Stimulated activated naive CD8-positive, alpha-beta T cell treated with anti-CD3 and anti-CD28 coated beads, Interleukin-15, amount 100 ng/mL, for 72 hours (primary cell): ENCODE measurements around the gene HPN.
"Not testable (repeated sequence)": the region's sequence is repeated elsewhere in the genome, so short reads cannot be mapped to it uniquely, and the experiment has no call there.

ENCODE experiments used
- ATAC-seq: fragments of 150-1000 bp; cut with Tn5 transposase; 2 replicates; pipeline ENCODE4 v1.10.0; 2021; ENCODE audit warnings: mild to moderate bottlenecking, moderate library complexity
- DNase-seq, 2 donors: peaks; one replicate each; pipeline ENCODE4 v3.0.0; 2021 to 2022
- H3K27ac Mint-ChIP-seq, 2 donors: one replicate each; pipeline ENCODE4 v1.8.0; 2022; ENCODE audit warnings: mild to moderate bottlenecking in 2 of 2, mixed read lengths in 2 of 2, moderate library complexity in 2 of 2
- H3K27me3 Mint-ChIP-seq: one replicate; pipeline ENCODE4 v1.8.0; 2022; ENCODE audit warnings: mixed read lengths
- H3K4me1 Mint-ChIP-seq: one replicate; pipeline ENCODE4 v1.8.0; 2022; ENCODE audit warnings: mild to moderate bottlenecking, mixed read lengths
- H3K4me3 Mint-ChIP-seq, 2 donors: one replicate each; pipeline ENCODE4 v1.8.0; 2022; ENCODE audit warnings: mild to moderate bottlenecking in 2 of 2, mixed read lengths in 2 of 2, moderate library complexity in 1 of 2
- H3K9me3 Mint-ChIP-seq, 2 donors: one replicate each; pipeline ENCODE4 v1.8.0; 2022; ENCODE audit warnings: mixed read lengths in 2 of 2

HPN gene

DNA sequence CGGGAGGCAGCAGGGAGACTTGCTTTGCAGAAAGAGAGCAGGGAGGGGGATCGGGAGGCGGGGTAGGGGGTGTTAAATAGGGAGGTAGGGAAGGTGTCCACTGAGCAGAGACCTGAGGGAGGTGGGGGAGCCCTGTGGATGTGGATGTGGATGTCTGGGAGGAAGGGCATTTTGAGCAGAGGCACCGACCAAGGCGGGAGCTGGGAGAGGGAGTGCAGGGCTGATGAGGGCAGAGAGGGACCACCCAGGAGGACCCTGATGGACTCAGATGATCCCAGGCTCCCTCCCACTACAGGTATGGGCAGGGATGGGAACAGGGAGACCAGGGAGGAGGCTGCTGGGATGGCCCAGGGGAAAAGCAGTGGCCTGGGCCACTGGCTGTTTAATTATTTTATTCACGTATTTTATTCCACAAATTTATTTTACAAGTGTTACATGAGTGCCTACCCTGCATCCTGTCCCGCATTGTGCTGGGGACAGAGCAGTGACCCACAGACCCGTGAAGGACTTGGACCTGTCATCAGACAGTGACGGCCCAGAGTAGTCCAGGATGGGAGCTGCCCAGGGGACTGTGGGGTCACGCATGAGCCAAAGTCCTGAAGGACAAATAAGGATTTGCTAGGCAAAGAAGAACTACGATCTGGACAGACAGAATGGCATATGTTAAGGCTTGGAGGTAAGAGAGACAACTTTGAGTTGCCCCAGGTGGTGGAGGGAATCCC is 36.1 kb upstream of the HPN start:
- no peak for ATAC-seq
- peak overlapping the region in 1 of 2 donors; percentile 70 for H3K27ac Mint-ChIP-seq
- H3K4me1 Mint-ChIP-seq = peaks cover 83% of the 10 kb centered on the region
- no peaks in the 10 kb centered on the region for H3K9me3 Mint-ChIP-seq
- no peak for DNase-seq
- H3K4me3 Mint-ChIP-seq = peak overlapping the region in 1 of 2 donors; percentile 18
- H3K27me3 Mint-ChIP-seq = no peaks in the 10 kb centered on the region

DNA sequence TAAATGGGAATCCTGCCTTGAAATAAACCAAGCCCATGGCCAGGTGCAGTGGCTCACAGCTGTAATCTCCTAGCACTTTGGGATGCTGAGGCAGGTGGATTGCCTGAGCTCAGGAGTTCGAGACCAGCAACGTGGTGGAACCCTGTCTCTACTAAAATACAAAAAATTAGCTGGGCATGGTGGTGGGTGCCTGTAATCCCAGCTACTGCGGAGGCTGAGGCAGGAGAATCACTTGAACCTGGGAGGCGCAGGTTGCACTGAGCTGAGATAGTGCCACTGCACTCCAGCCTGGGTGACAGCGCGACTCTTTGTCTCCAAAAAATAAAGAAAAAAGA is 35.5 kb upstream of the HPN start:
- peaks cover 88% of the 10 kb centered on the region for H3K4me1 Mint-ChIP-seq
- H3K4me3 Mint-ChIP-seq, H3K27me3 Mint-ChIP-seq, DNase-seq, H3K27ac Mint-ChIP-seq, H3K9me3 Mint-ChIP-seq, ATAC-seq: not testable (repeated sequence)

DNA sequence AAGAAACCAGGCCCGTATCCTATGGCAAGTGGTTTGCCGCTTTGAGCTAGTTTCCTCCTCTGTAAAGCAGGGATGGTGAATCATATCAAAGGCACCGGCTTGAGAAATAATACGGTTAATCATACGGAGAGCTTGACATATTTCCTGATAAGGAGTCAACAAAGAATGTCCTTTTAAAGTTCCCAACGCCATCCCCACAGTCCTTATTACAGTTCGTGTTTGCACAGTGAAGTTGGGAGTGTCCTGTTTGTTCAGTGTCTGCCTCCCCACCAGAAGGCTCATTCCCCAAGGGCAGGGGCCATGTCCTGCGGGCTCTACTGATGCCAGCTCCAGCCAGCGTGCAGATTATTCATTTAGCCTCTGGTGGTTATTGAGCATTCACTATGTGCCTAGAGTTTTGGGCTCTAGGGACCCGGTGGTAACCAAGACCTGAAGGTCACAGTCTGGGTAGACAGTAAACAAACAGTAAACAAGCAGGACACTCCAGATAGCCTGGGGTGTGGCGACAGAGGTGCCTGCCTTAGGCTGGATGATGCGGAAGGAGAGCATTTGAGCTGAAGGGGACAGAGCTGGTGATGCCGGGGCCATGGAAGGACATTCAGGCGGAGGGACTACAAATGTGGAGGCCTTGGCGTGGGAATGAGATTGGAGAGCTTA is 35.1 kb upstream of the HPN start:
- H3K4me1 Mint-ChIP-seq = peaks cover 88% of the 10 kb centered on the region
- no peak for ATAC-seq
- DNase-seq = no peak
- no peaks in the 10 kb centered on the region for H3K27me3 Mint-ChIP-seq
- H3K9me3 Mint-ChIP-seq = no peaks in the 10 kb centered on the region
- peak overlapping the region; percentile 0 to 41 for H3K27ac Mint-ChIP-seq
- no peak overlapping the region for H3K4me3 Mint-ChIP-seq

DNA sequence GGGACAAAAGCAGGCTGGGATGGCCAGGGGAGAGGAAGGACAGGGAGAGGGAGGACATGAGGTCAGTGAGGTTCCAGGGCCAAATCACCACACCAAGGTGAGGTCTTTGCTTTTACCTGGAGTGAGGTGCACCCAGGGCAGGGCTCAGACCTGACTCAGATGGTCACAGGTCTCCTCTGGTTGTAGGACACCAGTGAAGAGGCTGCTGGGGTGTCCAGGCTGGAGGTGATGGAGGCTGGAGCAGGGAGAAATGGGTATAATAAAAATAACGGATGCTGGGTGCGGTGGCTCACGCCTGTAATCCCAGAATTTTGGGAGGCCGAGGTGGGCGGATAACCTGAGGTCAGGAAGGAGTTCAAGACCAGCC is 34.5 kb upstream of the HPN start:
- H3K9me3 Mint-ChIP-seq = no peaks in the 10 kb centered on the region
- H3K27ac Mint-ChIP-seq = no peak overlapping the region
- H3K4me1 Mint-ChIP-seq = peaks cover 88% of the 10 kb centered on the region
- ATAC-seq (no peak), DNase-seq (no peak)
- H3K4me3 Mint-ChIP-seq = no peak overlapping the region
- no peaks in the 10 kb centered on the region for H3K27me3 Mint-ChIP-seq

DNA sequence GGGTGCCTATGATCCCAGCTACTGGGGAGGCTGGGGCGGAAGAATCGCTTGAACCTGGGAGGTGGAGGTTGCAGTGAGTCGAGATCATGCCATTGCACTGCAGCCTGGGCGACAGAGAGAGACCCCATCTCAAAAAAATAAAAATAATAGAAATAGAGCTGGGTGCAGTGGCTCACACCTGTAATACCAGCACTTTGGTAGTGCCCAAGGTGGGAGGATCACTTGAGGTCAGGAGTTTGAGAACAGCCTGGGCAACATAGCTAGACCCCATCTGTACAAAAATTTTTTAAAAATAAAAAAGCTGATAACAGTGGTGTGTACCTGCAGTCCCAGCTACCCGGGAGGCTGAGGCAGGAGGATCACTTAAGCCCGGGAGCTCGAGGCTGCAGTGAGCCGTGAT is 34.1 kb upstream of the HPN start:
- peaks cover 88% of the 10 kb centered on the region for H3K4me1 Mint-ChIP-seq
- peak overlapping the region in 1 of 2 donors; percentile 34 for H3K27ac Mint-ChIP-seq

DNA sequence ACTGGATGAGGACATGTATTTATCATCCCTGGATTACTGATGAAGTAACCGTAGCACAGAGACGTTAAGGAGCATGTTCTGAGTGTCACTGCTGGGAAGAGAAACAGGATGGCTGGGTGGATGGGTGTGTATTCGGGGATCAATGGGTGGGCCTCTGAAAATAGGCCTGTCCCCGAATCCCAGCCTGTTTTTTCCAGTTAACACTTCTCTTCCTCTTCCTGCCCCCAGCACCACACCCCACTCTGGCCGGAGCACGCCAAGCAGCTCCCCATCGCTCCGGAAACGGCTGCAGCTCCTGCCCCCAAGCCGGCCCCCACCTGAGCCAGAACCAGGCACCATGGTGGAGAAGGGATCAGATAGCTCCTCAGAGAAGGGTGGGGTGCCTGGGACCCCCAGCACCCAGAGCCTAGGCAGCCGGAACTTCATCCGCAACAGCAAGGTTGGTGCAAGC is 32.6 kb upstream of the HPN start:
- peak overlapping the region; percentile 33 to 85 for H3K27ac Mint-ChIP-seq
- peaks cover 88% of the 10 kb centered on the region for H3K4me1 Mint-ChIP-seq
- no peaks in the 10 kb centered on the region for H3K27me3 Mint-ChIP-seq
- DNase-seq = no peak
- no peaks in the 10 kb centered on the region for H3K9me3 Mint-ChIP-seq
- H3K4me3 Mint-ChIP-seq = no peak overlapping the region
- ATAC-seq = no peak

More for the DNA sequence above, 34.1 kb upstream of the HPN start:
- H3K9me3 Mint-ChIP-seq, DNase-seq, ATAC-seq, H3K4me3 Mint-ChIP-seq, H3K27me3 Mint-ChIP-seq: not testable (repeated sequence)

DNA sequence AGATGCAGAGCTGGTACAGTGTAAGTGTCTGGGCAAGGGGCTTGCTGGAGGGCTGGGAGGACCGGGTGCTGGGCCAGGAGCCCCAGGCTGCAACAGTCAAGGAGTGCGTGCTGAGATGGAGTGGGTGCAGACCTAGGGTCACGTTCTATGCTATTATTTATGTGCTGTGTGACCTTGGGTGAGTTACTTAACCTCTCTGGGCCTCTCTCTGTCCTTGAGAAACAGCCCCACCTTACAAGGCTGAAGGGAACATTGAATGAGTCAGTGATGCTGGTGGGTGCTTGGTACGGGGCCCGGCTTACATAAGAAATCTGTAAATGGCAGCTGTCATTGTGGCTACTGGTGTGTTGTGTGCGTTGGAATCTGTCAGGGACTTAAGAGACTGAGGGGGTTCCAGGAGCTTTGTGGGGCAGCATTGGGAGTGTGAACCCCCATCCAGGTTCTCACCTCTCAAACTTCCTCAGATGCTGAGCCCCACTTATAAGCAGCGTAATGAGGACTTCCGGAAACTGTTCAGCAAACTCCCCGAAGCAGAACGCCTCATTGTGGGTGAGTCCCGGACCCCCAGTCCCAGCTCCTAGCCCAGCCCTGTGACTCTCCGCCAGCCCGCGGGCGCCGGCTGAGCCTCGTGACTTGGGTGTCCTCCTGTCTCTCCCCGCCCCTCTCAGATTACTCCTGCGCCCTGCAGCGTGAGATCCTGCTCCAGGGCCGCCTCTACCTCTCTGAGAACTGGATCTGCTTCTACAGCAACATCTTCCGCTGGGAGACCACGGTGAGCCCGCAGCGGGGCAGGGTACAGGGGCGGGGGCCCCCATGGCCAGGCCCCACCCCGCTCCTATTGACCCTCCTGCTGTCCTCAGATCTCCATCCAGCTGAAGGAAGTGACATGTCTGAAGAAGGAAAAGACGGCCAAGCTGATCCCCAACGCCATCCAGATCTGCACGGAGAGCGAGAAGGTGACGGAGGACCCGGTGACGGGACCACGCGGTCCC is 31.8 kb upstream of the HPN start:
- DNase-seq = no peak
- no peak overlapping the region for H3K4me3 Mint-ChIP-seq
- peak overlapping the region; percentile 33 to 37 for H3K27ac Mint-ChIP-seq
- ATAC-seq = no peak
- H3K9me3 Mint-ChIP-seq = no peaks in the 10 kb centered on the region
- H3K4me1 Mint-ChIP-seq = peaks cover 88% of the 10 kb centered on the region
- H3K27me3 Mint-ChIP-seq = no peaks in the 10 kb centered on the region

DNA sequence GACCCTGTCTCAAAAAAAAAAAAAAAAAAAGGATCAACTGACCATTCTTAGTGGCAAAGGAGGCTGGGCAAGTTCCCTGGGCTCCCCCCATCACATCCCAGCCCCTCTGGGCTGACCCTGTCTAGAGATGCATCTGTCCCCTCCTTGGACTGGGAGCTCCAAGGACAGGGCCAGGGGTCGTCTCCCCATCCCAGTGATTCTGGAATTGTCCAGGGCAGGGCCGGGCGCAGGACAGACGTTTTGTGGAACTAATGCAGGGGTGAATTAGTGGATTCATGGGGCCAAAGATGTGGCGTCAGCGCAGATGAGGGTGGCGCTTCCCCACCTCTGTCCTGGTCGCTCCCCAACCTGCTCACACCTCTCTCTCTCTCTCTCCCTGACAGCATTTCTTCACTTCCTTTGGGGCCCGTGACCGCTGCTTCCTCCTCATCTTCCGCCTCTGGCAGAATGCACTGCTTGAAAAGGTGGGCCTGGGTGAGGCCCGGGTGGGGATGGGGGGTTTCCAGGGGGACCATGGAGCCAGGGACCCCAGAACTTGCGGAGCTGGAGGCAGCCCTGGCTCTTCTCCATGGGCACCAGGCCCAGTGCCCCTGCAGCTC is 30.3 kb upstream of the HPN start:
- ATAC-seq = peak; percentile 25
- Mint-ChIP-seq H3K4me3 (peak overlapping the region; percentile 48 to 63), H3K27ac (peak overlapping the region; percentile 7 to 71), H3K27me3 (no peaks in the 10 kb centered on the region), H3K9me3 (no peaks in the 10 kb centered on the region), H3K4me1 (peaks cover 77% of the 10 kb centered on the region)
- DNase-seq = no peak

DNA sequence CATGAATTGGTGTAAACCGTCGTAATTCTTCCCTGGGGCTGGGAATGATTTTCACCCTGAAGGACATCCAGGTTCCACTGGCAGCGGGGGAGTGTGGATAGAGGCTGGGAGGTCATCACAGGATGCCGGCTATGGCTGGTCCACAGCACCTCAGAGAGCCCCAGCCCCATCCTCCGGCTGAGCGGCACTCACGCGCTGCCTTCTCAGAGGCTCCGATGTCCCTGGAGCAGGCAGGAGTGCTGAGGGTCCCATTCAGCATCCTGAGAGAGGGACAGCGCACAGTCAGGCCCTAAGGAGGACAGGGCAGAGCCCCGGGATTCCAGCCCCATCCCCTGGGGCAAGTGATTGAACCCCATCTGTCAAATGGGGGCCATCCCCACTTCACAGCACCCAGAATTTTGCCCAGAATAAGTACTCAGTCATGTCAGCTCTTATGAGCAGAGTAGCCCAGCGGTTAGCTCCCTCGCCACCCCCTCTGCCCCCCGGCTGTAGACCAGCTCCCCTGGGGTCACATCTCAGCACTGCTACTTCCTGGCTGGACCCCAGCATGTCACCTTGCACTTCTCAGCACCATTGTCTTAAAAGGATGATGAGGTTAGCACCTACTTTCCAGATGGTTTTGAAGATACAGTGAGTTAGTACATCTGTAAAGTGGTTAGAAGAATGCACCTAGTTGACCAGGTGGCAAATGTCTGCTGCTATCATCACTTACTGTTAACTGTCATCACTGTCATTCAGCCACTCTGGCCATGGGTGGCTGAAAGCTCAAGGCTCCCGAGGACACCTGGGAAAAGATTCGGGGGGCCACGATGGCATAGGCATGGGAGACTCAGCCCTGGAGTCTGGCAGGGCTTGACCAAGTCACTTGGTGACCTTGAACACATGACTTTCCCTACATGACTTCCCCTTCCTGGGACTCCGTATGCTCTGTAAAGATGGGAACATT is 29.5 kb upstream of the HPN start:
- no peaks in the 10 kb centered on the region for H3K27me3 Mint-ChIP-seq
- no peak for DNase-seq
- H3K4me3 Mint-ChIP-seq = peak overlapping the region; percentile 30 to 85
- ATAC-seq = no peak
- H3K4me1 Mint-ChIP-seq = peaks cover 68% of the 10 kb centered on the region
- H3K27ac Mint-ChIP-seq = peak overlapping the region in 1 of 2 donors; percentile 86
- H3K9me3 Mint-ChIP-seq = no peaks in the 10 kb centered on the region

DNA sequence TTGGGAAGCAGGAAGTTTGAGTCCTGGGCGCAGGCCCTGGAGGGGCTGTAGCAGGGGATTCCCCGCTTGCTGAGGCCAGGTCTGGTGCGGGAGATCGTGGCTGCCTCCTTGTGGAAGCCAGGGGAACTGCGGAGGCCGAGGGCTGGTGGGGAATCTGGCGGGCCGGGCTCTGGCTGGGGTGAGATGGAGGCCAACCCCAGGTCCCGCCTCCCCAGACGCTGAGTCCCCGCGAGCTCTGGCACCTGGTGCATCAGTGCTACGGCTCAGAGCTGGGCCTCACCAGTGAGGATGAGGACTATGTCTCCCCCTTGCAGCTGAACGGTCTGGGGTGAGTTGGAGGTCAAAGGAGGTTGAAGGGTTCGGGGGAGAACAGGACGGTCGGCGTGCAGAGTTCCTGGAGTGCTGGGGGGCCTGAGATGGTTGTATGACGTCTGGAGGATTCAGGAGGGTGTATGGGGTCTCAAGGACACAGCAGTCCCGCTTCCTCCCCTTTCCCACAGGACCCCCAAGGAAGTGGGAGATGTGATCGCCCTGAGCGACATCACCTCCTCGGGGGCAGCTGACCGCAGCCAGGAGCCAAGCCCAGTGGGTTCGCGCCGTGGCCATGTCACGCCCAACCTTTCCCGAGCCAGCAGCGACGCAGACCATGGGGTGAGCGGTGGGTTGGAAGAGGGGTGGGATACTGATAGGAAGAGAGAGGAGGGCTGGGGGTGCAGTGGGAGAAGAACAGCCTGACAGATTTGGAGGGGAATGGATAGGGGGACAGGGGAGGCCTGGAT is 28.3 kb upstream of the HPN start:
- DNase-seq (peak; percentile 78 to 81), ATAC-seq (peak; percentile 73)
- Mint-ChIP-seq H3K9me3 (no peaks in the 10 kb centered on the region), H3K4me1 (peaks cover 74% of the 10 kb centered on the region), H3K27me3 (no peaks in the 10 kb centered on the region), H3K4me3 (peak overlapping the region; percentile 85), H3K27ac (peak overlapping the region; percentile 87 to 98)

DNA sequence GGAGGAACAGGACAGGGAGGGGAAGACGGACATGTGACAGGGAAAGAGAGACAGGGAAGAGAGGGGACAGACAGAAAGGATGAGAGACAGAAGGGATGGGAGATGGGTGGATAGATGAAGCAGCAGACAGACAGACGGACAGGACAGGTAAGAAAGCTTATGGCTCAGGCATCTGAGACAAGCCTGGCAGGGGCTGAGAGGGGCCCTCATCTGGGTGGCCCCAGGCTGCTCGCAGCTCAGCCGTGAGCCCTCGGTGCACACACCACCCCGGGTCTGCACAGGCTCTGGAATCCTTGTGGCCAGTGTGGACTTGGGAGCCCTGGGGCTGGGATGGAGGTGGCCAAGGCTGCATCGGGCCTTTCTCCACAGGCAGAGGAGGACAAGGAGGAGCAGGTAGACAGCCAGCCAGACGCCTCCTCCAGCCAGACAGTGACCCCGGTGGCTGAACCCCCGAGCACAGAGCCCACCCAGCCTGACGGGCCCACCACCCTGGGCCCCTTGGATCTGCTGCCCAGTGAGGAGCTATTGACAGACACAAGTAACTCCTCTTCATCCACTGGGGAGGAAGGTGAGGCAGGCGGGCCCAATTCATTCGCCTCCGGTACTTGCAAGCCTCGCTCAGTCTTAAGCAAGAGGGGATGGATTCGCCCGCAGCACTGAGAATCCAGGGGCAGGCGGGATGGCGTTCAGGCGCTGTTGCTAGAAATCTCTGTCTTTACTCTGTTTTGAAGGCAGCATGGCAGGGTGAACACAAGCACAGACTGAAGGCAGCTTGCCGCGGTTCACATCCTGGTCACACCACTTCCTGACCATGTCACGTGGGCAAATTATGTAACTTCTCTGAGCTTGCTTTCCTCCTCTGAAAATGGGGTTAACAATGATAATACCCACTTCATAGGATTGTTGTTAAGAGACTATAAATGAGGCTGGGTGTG is 27.4 kb upstream of the HPN start:
- Mint-ChIP-seq H3K4me3 (peak overlapping the region; percentile 85), H3K27ac (peak overlapping the region; percentile 95 to 98), H3K4me1 (peaks cover 75% of the 10 kb centered on the region), H3K27me3 (no peaks in the 10 kb centered on the region), H3K9me3 (no peaks in the 10 kb centered on the region)
- ATAC-seq = peak; percentile 75
- peak in 1 of 2 donors; percentile 61 for DNase-seq

DNA sequence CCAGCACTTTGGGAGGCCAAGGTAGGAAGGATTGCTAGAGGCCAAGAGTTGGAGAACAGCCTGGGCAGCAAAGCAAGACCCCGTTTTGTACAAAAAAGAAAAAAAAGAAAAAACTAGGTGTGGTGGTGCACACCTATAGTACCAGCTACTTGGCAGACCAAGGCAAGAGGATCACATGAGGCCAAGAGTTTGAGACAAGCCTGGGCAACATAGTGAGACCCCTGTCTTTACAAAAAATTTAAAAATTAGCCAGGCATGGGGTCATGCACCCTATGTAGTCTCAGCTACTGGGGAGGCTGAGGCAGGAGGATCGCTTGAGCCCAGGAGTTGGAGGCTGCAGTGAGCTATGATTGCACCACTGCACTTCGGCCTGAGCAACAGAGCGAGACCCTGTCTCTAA is 26.7 kb upstream of the HPN start:
- Mint-ChIP-seq H3K4me1 (peaks cover 68% of the 10 kb centered on the region), H3K4me3 (peak overlapping the region; percentile 85), H3K27ac (peak overlapping the region; percentile 94 to 95)
- not testable (repeated sequence) for DNase-seq, ATAC-seq, H3K27me3 Mint-ChIP-seq, H3K9me3 Mint-ChIP-seq
